ENCODE results near the gene CNGB1. TPM values are rescaled to one million over a fixed set of nuclear protein-coding genes. Genes with fewer than 3 reads are reported as not detected.
"Not testable (repeated sequence)": the region's sequence is repeated elsewhere in the genome, so short reads cannot be mapped to it uniquely, and the experiment has no call there.

Gene CNGB1
- total RNA-seq, 1 donor from 2014 or later: 0.91 TPM

DNA sequence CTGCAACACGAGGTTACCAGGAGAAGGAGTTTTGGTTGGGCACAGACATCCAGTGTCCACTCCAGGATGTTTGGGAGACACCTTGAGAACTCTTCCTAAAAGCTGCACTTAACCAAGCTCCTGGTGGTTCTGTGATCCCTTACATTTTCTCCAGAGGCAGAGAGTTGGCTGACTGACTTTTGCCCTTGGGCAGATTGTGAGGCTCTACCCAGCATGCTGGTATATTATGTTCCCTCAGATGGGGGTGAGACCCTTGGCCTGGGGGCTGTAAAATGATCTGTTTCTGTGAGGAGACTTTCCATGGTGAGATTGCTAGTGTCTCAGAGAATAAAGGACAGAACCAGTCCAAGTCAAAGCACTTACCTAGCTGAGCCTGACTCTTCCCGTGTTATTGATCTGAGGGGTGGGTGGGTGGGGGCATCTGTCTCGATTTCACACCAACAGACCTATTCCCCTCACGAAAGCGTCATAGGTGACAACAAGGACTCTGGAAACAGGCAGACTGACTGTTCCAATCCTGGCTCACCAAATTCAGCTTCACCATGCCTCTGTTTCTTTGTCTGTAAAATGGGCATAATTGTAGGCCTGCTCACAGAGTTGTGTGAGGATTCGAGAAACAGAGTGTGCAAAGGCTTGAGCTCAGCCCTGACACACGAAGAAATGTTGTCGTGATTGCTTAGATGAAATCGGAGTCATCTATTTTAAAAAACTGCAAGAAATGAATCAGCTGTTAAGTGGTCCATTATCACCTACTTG lies 42.5 kb upstream of the CNGB1 start:
- Mint-ChIP-seq H3K27me3 (ENCODE audit: unreplicated experiment) (peaks cover 2% of the 10 kb centered on the region), H3K4me1 (ENCODE audit: low read depth, unreplicated experiment) (peaks cover 12% of the 10 kb centered on the region), H3K4me3 (ENCODE audit: unreplicated experiment) (no peak overlapping the region), H3K27ac (ENCODE audit: unreplicated experiment) (no peak overlapping the region), H3K36me3 (ENCODE audit: unreplicated experiment) (peaks cover 8% of the 10 kb centered on the region), H3K9me3 (ENCODE audit: unreplicated experiment) (peaks cover 3% of the 10 kb centered on the region)
- TF ChIP-seq CTCF (IDR thresholded peaks at IDR 0.05; ENCODE audit: partially characterized antibody, unreplicated experiment): no peak
- peak; percentile 7 for DNase-seq

DNA sequence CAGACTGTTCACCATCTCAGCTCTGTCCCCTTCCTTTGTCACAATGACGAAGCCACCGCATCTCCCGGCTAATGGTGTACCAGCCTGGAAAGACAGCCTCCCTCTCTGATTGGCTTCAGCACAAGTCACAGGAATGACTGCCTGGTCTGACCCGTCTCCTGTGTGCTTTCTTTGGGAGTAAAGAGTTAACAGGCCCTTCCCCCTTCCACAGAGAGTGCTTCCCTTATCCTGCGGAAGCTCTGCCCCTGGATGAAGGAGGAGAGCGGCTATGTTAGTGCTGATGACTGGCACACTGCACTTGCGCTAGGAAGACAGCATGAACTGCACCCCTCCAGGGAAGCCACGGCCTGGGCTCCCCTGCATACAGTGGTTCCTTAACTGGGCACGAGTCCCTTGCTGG lies 41.6 kb upstream of the CNGB1 start:
- no peak for TF ChIP-seq CTCF (IDR thresholded peaks at IDR 0.05; ENCODE audit: partially characterized antibody, unreplicated experiment)
- no peak overlapping the region for H3K27ac Mint-ChIP-seq (ENCODE audit: unreplicated experiment)
- peak; percentile 4 for DNase-seq

GRCh38 chr16:58011652-58012051 lies 40.7 kb upstream of the CNGB1 start:
- Mint-ChIP-seq H3K9me3 (ENCODE audit: unreplicated experiment) (peaks cover 6% of the 10 kb centered on the region), H3K27me3 (ENCODE audit: unreplicated experiment) (peaks cover 2% of the 10 kb centered on the region), H3K4me3 (ENCODE audit: unreplicated experiment) (no peak overlapping the region), H3K4me1 (ENCODE audit: low read depth, unreplicated experiment) (peaks cover 12% of the 10 kb centered on the region), H3K27ac (ENCODE audit: unreplicated experiment) (no peak overlapping the region), H3K36me3 (ENCODE audit: unreplicated experiment) (peaks cover 8% of the 10 kb centered on the region)
- DNase-seq: no peak
- no peak for TF ChIP-seq CTCF (IDR thresholded peaks at IDR 0.05; ENCODE audit: partially characterized antibody, unreplicated experiment)

More for the DNA sequence above, 41.6 kb upstream of the CNGB1 start:
- H3K36me3 Mint-ChIP-seq (ENCODE audit: unreplicated experiment): peaks cover 8% of the 10 kb centered on the region
- H3K9me3 Mint-ChIP-seq (ENCODE audit: unreplicated experiment): peaks cover 3% of the 10 kb centered on the region
- H3K4me3 Mint-ChIP-seq (ENCODE audit: unreplicated experiment): no peak overlapping the region
- H3K27me3 Mint-ChIP-seq (ENCODE audit: unreplicated experiment): peaks cover 2% of the 10 kb centered on the region
- H3K4me1 Mint-ChIP-seq (ENCODE audit: low read depth, unreplicated experiment): peaks cover 12% of the 10 kb centered on the region

DNA sequence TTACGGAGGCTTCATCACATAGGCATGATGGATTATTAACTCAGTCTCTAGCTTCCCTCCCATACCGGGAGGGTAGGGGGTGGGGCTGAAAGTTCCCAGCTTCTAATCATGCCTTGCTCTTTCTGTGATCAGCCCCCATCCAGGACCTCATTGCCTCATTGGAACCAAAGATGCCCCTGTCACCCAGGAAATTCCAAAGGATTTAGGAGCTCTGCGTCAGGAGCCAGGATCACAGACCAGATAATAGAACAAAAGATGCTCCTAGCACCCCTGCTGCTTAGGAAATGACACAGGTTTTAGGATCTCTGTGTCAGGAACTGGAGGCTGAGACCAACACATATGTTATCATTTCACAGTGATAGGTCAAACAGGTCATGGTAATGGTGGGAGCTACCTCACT lies 40.0 kb upstream of the CNGB1 start:
- Mint-ChIP-seq H3K27ac (ENCODE audit: unreplicated experiment) (no peak overlapping the region), H3K4me1 (ENCODE audit: low read depth, unreplicated experiment) (peaks cover 12% of the 10 kb centered on the region), H3K4me3 (ENCODE audit: unreplicated experiment) (no peak overlapping the region), H3K36me3 (ENCODE audit: unreplicated experiment) (peaks cover 8% of the 10 kb centered on the region), H3K27me3 (ENCODE audit: unreplicated experiment) (peaks cover 2% of the 10 kb centered on the region), H3K9me3 (ENCODE audit: unreplicated experiment) (peaks cover 6% of the 10 kb centered on the region)
- TF ChIP-seq CTCF (IDR thresholded peaks at IDR 0.05; ENCODE audit: partially characterized antibody, unreplicated experiment): no peak
- peak; percentile 3 for DNase-seq

DNA sequence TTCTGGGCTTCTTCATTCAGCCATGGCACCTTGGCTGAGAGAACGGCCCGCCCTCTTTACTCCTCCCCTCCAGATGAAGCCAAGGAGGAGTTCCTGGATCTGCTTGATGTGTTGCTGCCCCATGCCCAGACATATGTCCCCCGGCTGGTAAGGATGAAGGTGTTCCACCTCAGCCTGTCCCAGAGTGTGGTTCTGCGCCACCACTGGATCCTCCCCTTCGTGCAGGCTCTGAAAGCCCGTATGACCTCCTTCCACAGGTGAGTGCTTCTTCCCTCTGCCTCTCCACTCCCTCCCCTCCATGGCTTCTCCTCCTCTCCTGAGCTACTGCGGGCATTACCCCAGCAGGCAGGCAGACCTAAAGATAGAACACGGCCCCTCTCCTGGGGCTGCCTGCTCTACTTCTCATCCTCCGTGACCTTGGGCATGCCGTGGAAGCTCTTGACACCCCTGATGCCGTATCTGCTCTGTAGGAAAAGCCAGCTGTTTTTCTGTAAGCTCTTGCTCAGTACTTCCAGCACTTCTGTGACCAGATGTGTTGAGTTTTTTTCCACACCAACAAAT lies 39.0 kb upstream of the CNGB1 start:
- DNase-seq: peak; percentile 9
- Mint-ChIP-seq H3K36me3 (ENCODE audit: unreplicated experiment) (peaks cover 8% of the 10 kb centered on the region), H3K4me3 (ENCODE audit: unreplicated experiment) (peak overlapping the region; percentile 39), H3K27ac (ENCODE audit: unreplicated experiment) (peak overlapping the region; percentile 44), H3K4me1 (ENCODE audit: low read depth, unreplicated experiment) (peaks cover 12% of the 10 kb centered on the region), H3K9me3 (ENCODE audit: unreplicated experiment) (peaks cover 6% of the 10 kb centered on the region), H3K27me3 (ENCODE audit: unreplicated experiment) (peaks cover 2% of the 10 kb centered on the region)
- no peak for TF ChIP-seq CTCF (IDR thresholded peaks at IDR 0.05; ENCODE audit: partially characterized antibody, unreplicated experiment)

DNA sequence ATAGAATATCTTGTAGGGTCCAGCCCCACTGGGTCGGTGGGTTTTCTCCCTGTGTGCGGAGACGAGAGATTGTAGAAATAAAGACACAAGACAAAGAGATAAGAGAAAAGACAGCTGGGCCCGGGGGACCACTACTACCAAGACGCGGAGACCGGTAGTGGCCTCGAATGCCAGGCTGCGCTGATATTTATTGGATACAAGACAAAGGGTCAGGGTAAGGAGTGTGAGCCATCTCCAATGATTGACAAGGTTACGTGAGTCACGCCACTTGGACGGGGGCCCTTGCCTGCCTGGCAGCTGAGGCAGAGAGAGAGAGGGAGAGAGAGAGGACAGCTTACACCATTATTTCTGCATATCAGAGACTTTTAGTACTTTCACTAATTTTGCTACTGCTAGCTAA lies 33.8 kb upstream of the CNGB1 start:
- not testable (repeated sequence) for H3K36me3 Mint-ChIP-seq (ENCODE audit: unreplicated experiment); H3K9me3 Mint-ChIP-seq (ENCODE audit: unreplicated experiment); H3K4me3 Mint-ChIP-seq (ENCODE audit: unreplicated experiment); H3K27me3 Mint-ChIP-seq (ENCODE audit: unreplicated experiment); H3K27ac Mint-ChIP-seq (ENCODE audit: unreplicated experiment)
- peak; percentile 5 for DNase-seq
- peaks cover 13% of the 10 kb centered on the region for H3K4me1 Mint-ChIP-seq (ENCODE audit: low read depth, unreplicated experiment)

All from glutamatergic neuron (in vitro differentiated cells).